ENCODE results near the gene SPHKAP.
"Not testable (repeated sequence)": the region's sequence is repeated elsewhere in the genome, so short reads cannot be mapped to it uniquely, and the experiment has no call there.

The SPHKAP gene

GRCh38 chr2:228079194-228079593 lies 102.3 kb downstream of the SPHKAP start:
- no peak overlapping the region for H3K4me3 ChIP-seq (ENCODE audit: low read depth, low read length)
- TF ChIP-seq CTCF (IDR thresholded peaks at IDR 0.05; ENCODE audit: control insufficient read depth, extremely low read depth, insufficient read depth): no peak
- no peak for DNase-seq (ENCODE audit: low read depth)

GRCh38 chr2:228076695-228077094 lies 104.8 kb downstream of the SPHKAP start:
- not testable (repeated sequence) for DNase-seq (ENCODE audit: low read depth)

GRCh38 chr2:228072669-228073068 lies 108.8 kb downstream of the SPHKAP start:
- no peak overlapping the region for H3K4me3 ChIP-seq (ENCODE audit: low read depth, low read length)
- no peak for DNase-seq (ENCODE audit: low read depth)
- no peak for TF ChIP-seq CTCF (IDR thresholded peaks at IDR 0.05; ENCODE audit: control insufficient read depth, extremely low read depth, insufficient read depth)

More at GRCh38 chr2:228076695-228077094, 104.8 kb downstream of the SPHKAP start:
- H3K4me3 ChIP-seq (ENCODE audit: low read depth, low read length): not testable (repeated sequence)

GRCh38 chr2:228067309-228067708 lies 114.2 kb downstream of the SPHKAP start:
- TF ChIP-seq CTCF (IDR thresholded peaks at IDR 0.05; ENCODE audit: control insufficient read depth, extremely low read depth, insufficient read depth): no peak
- no peak for DNase-seq (ENCODE audit: low read depth)
- H3K4me3 ChIP-seq (ENCODE audit: low read depth, low read length): no peak overlapping the region

DNA sequence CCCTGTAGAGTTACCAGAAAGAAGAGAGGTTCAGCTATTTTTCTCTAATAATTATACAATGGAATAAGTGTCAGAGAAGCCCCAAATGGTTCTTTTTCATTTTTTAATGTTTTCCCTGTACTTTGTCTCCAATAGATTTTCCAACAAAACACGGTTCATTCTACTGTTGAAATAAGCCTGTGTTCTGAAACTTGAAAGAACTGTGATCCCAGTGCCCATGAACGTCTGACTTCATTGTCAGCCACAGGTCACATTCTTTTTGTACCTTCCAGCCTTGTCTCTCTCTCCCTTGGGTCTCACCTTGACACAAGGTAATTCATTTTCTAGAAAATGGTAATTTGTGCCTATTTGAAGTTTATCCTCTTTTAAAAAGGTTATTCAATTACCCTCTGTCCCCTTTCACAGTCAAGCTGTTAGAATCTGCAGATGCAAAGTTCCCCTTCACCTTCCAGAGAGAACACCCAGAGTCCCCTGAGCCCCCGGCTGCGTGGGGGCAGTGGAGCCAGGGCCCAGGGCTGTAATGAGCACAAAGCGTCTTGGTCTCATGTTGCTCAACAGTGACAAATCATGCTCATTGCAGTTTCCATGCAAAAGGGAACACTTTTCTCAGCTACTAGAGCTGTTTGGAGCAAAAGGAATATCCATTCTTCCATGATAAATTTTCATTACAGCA lies 115.2 kb downstream of the SPHKAP start:
- no peak for DNase-seq (ENCODE audit: low read depth)
- TF ChIP-seq CTCF (IDR thresholded peaks at IDR 0.05; ENCODE audit: control insufficient read depth, extremely low read depth, insufficient read depth): no peak
- H3K4me3 ChIP-seq (ENCODE audit: low read depth, low read length): no peak overlapping the region

GRCh38 chr2:228065686-228066085 lies 115.8 kb downstream of the SPHKAP start:
- no peak for TF ChIP-seq CTCF (IDR thresholded peaks at IDR 0.05; ENCODE audit: control insufficient read depth, extremely low read depth, insufficient read depth)
- no peak for DNase-seq (ENCODE audit: low read depth)

DNA sequence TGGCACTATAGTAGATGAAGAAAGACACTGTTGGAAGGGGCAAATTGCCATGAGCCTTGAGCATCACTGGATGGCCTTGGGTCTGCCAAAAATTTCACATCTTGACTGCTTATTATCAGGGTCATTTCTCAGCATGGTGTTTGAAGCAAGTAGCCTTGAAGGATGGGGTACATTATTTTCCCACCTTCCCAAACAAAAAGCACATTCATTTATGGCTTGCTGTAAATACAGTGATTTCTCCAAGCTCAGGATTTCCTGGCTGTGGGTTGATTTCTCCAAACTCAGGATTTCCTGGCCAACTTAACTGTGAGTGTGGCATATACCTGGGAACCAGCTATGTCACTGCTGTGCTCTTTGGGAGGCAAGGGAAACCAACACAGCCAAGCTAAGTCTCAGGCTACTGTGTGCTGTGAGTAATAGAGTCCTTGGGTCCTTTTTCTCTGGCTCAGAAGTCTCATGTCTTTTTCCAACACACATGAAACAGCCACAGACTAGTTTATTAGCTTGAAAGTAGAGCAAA lies 116.6 kb downstream of the SPHKAP start:
- H3K4me3 ChIP-seq (ENCODE audit: low read depth, low read length): no peak overlapping the region
- no peak for TF ChIP-seq CTCF (IDR thresholded peaks at IDR 0.05; ENCODE audit: control insufficient read depth, extremely low read depth, insufficient read depth)
- DNase-seq (ENCODE audit: low read depth): no peak

More at GRCh38 chr2:228065686-228066085, 115.8 kb downstream of the SPHKAP start:
- H3K4me3 ChIP-seq (ENCODE audit: low read depth, low read length): no peak overlapping the region
